K562 (cell line): ENCODE results near the gene PRKG1. TPM values are rescaled to one million over a fixed set of nuclear protein-coding genes. Genes with fewer than 3 reads are reported as not detected.

Source experiments
- ATAC-seq: fragments of 200-7000 bp; cut with Tn5 transposase; 3 replicates; pipeline ENCODE4 v1.9.1; 2020; ENCODE audit warnings: moderate library complexity
- BruUV-seq: library from RNA; stranded (reverse); fragments of 400-500 nt; replicated peaks from 2 replicates; lab custom pipeline; 2021; lab: Mats Ljungman, UMichigan
- CTCF ChIA-PET: fragments of 300-600 bp; formaldehyde crosslinking; extraction: SDS; loops from one replicate; lab custom pipeline; 2021; ENCODE audit warnings: low intra/inter-chr PET ratio; lab: Yijun Ruan, JAX
- POLR2A ChIA-PET: fragments of 300-600, 350-650 bp; sonication (Branson Sonifier 250); formaldehyde crosslinking; extraction: SDS; loops from one replicate; lab custom pipeline; 2021; ENCODE audit warnings: antibody characterized with exemption, inconsistent platforms; lab: Yijun Ruan, JAX
- DNase-seq, 4 experiments: peaks; one replicate each; pipeline versions ENCODE4 v3.0.0 to v3.0.0-alpha.2; 2011 to 2018; ENCODE audit warnings: low spot score in 3 of 4, mixed read lengths in 3 of 4; ENCODE audit errors: extremely low read depth in 1 of 4
- FAIRE-seq: peaks from 2 replicates; lab custom pipeline; 2011; peaks lifted over from hg19 to GRCh38; lab: Jason Lieb, UNC
- H2AFZ ChIP-seq: 2 replicates; pipeline ENCODE4 v1.6.0; 2011; ENCODE audit warnings: low read depth, low read length, control low read depth, inconsistent platforms
- H3K27ac ChIP-seq: fragments of 200-600 bp; 3 replicates; pipeline ENCODE4 v1.8.0; 2011; ENCODE audit warnings: low read depth, mild to moderate bottlenecking, control low read depth, inconsistent platforms, low read length, moderate library complexity, mixed read lengths; ENCODE audit errors: extremely low read depth
- H3K27me3 ChIP-seq, 2 experiments: fragments of 300-600 bp in 1 of 2; 2 replicates in 1 of 2; 3 replicates in 1 of 2; pipeline versions ENCODE4 v1.6.0 to v1.8.0; 2011; ENCODE audit warnings: inconsistent platforms in 2 of 2, low read length in 2 of 2, mild to moderate bottlenecking in 1 of 2, mixed read lengths in 1 of 2, moderate library complexity in 1 of 2; ENCODE audit not compliant: control insufficient read depth in 2 of 2, insufficient read depth in 2 of 2
- H3K36me3 ChIP-seq: fragments of 300-600 bp; 3 replicates; pipeline ENCODE4 v1.8.0; 2011; ENCODE audit warnings: mild to moderate bottlenecking, low read length, inconsistent platforms; ENCODE audit not compliant: control insufficient read depth, insufficient read depth
- H3K4me1 ChIP-seq, 2 experiments: fragments of 200-600 bp in 1 of 2; replicated peaks in 1 of 2; 2 replicates in 1 of 2; 3 replicates in 1 of 2; pipeline versions ENCODE4 v1.5.1 to v1.8.0; 2011; ENCODE audit warnings: inconsistent platforms in 2 of 2, low read length in 2 of 2, mild to moderate bottlenecking in 1 of 2, mixed read lengths in 1 of 2, moderate library complexity in 1 of 2; ENCODE audit not compliant: control insufficient read depth in 2 of 2, insufficient read depth in 2 of 2
- H3K4me2 ChIP-seq: 2 replicates; pipeline ENCODE4 v1.6.1; 2011; ENCODE audit warnings: low read length, control low read depth, inconsistent platforms, mixed read lengths; ENCODE audit not compliant: insufficient read depth
- H3K4me3 ChIP-seq: fragments of 200-600 bp; sonication (generic), shearing (Covaris generic); 2 replicates; pipeline ENCODE4 v1.5.1; 2016; ENCODE audit warnings: control low read depth, inconsistent platforms
- H3K79me2 ChIP-seq: fragments of 200-600 bp; 3 replicates; pipeline ENCODE4 v1.8.0; 2011; ENCODE audit warnings: low read length, inconsistent platforms; ENCODE audit not compliant: control insufficient read depth, insufficient read depth
- H3K9ac ChIP-seq, 2 experiments: 2 replicates each; pipeline versions ENCODE4 v1.6.0 to v1.6.1; 2011; ENCODE audit warnings: low read depth in 2 of 2, low read length in 2 of 2, control low read depth in 1 of 2, inconsistent platforms in 1 of 2, mild to moderate bottlenecking in 1 of 2, mixed read lengths in 1 of 2; ENCODE audit not compliant: insufficient read depth in 1 of 2
- H3K9me1 ChIP-seq: one replicate; pipeline ENCODE4 v1.6.0; 2011; ENCODE audit warnings: inconsistent platforms, mild to moderate bottlenecking, low read length, moderate library complexity; ENCODE audit not compliant: control insufficient read depth, insufficient read depth
- H3K9me3 ChIP-seq: replicated peaks from 2 replicates; pipeline ENCODE4 v1.5.1; 2011; ENCODE audit warnings: low read depth, low read length, inconsistent platforms; ENCODE audit not compliant: control insufficient read depth, insufficient read depth
- H4K20me1 ChIP-seq: replicated peaks from 2 replicates; pipeline ENCODE4 v1.6.1; 2011; ENCODE audit warnings: low read length, inconsistent platforms, mixed read lengths; ENCODE audit not compliant: control insufficient read depth, insufficient read depth
- CTCF ChIP-seq, 3 experiments: IDR thresholded peaks in 2 of 3; conservative IDR thresholded peaks in 1 of 3; 2 replicates each; pipeline ENCODE4 v1.5.1; 2011 to 2012; ENCODE audit warnings: low read length in 3 of 3, mild to moderate bottlenecking in 3 of 3, control low read depth in 2 of 3, improper control_type of control experiment in 1 of 3, inconsistent platforms in 1 of 3, low read depth in 1 of 3, mixed read lengths in 1 of 3, moderate library complexity in 1 of 3; ENCODE audit not compliant: insufficient read depth in 2 of 3
- EP400 ChIP-seq: fragments of 450-650 bp; IDR thresholded peaks from 2 replicates; pipeline ENCODE4 v1.6.1; 2017; ENCODE audit warnings: antibody characterized with exemption, mild to moderate bottlenecking, moderate library complexity
- GTF2E2 ChIP-seq: fragments of 200-800 bp; sonication (Bioruptor generic); IDR thresholded peaks from 2 replicates; pipeline ENCODE4 v1.6.1; 2016; ENCODE audit warnings: missing genetic modification characterization, missing compliant biosample characterization
- LCOR ChIP-seq: sonication (generic); formaldehyde crosslinking; IDR thresholded peaks from 2 replicates; pipeline ENCODE4 v1.8.0; 2022; ENCODE audit warnings: mild to moderate bottlenecking, missing genetic modification reagents
- SMARCA4 ChIP-seq: fragments of 450-650 bp; IDR thresholded peaks from 2 replicates; pipeline ENCODE4 v1.6.1; 2016
- TAF1 ChIP-seq: IDR thresholded peaks from 2 replicates; pipeline ENCODE4 v1.6.1; 2011; ENCODE audit warnings: mild to moderate bottlenecking, low read length, moderate library complexity; ENCODE audit not compliant: insufficient read depth, control insufficient read depth, severe bottlenecking; ENCODE audit errors: extremely low read depth
- TRIM24 ChIP-seq, 2 experiments: fragments of 450-650 bp; IDR thresholded peaks; 2 replicates each; pipeline ENCODE4 v1.6.1; 2016
- ZNF24 ChIP-seq: fragments of 450-650 bp; IDR thresholded peaks from 2 replicates; pipeline ENCODE4 v1.6.1; 2016
- ZNF77 ChIP-seq: fragments of 250-450 bp; sonication (Bioruptor Pico); IDR thresholded peaks from 2 replicates; pipeline ENCODE4 v1.5.0; 2020
- in situ Hi-C: fragments of 300-500 bp; cut with MboI; formaldehyde crosslinking; loops from 4 replicates; pipeline ENCODE4 v1.15.0; 2018; ENCODE audit warnings: inconsistent platforms, mixed read lengths
- intact Hi-C: fragments of 100-400 bp; cut with micrococcal nuclease; formaldehyde crosslinking; loops from 2 replicates; pipeline ENCODE4 v1.14.2; 2022
- polyA plus RNA-seq, 8 experiments: library from polyadenylated mRNA; depleted of rRNA in 4 of 8; stranded (reverse) in 5 of 8; unstranded in 3 of 8; fragments of >200 nt; fragmentation: Nextera tagmentation in 2 of 8; fragmentation: Illumina TruSeq in 1 of 8; extraction: Ambion mirVana in 2 of 8; extraction: Trizol in 1 of 8; gene quantifications; 2 replicates each; pipeline versions ENCODE4 v1.2.1 to v1.2.3, GENCODE V29; 2011 to 2014; ENCODE audit warnings: inconsistent platforms in 1 of 8, missing spikeins in 1 of 8
- total RNA-seq, 7 experiments: library from RNA; depleted of rRNA in 6 of 7; stranded (reverse); fragments of >200 nt in 6 of 7; fragmentation: Illumina TruSeq in 2 of 7; extraction: Trizol in 2 of 7; gene quantifications; 2 replicates each; pipeline versions ENCODE4 v1.2.1 to v1.2.3, GENCODE V29; 2011 to 2021; ENCODE audit warnings: low replicate concordance in 1 of 7
- TF ChIP-seq, protein P1 (sequence below): fragments of 250-450 bp; sonication (Bioruptor Pico); IDR thresholded peaks from 2 replicates; pipeline ENCODE4 v1.8.0; 2021; ENCODE audit warnings: moderate library complexity, mild to moderate bottlenecking, inconsistent platforms

Gene PRKG1
- total and polyA plus RNA-seq, 9 of the 15 experiments (the other 6 are each of a cell fraction or from before 2014, with no cell fraction given): 0.22 TPM; not detected in 8

DNA sequence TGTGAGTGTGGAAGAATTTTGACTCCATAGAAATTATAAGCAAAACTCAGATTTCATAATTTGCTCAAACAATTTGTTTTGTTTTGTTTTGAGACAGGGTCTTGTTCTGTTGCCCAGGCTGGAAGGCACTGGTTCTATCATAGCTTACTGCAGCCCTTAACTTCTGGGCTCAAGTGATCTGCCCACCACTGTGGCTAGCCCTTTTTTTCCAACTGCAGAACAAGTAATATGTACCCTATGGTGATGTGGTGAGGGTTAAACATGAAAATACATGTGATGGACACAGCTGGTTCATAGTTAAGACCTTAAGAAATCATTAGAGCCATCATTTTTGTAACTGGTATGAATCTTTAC lies 594.0 kb downstream of the PRKG1 start:
- H3K4me1 ChIP-seq: no peaks in the 10 kb centered on the region
- POLR2A ChIA-PET: no interaction called here
- H3K27ac ChIP-seq: no peak overlapping the region
- intact Hi-C loops: no loop called here
- no peaks in the 10 kb centered on the region for H4K20me1 ChIP-seq
- no peaks in the 10 kb centered on the region for H3K9me1 ChIP-seq
- no peak overlapping the region for H3K4me3 ChIP-seq
- TF ChIP-seq, protein P1, sequence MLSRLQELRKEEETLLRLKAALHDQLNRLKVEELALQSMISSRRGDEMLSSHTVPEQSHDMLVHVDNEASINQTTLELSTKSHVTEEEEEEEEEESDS (CRISPR knock-in tag): no peak
- TF ChIP-seq TAF1: no peak
- no peak for TF ChIP-seq ZNF24
- TF ChIP-seq TRIM24 (IDR thresholded peaks at IDR 0.05): no peak
- TF ChIP-seq ZNF77 (CRISPR knock-in tag): no peak
- TF ChIP-seq LCOR (CRISPR knock-in tag): no peak
- no peak for TF ChIP-seq GTF2E2 (tag)
- no peak for TF ChIP-seq CTCF (IDR thresholded peaks at IDR 0.05 in 2 of 3, conservative IDR thresholded peaks at IDR 0.05 in 1 of 3; ENCODE audit: insufficient read depth in 2 of 3, low read depth in 1 of 3, low read length in 3 of 3)
- TF ChIP-seq EP400: no peak
- TF ChIP-seq SMARCA4: no peak
- TF ChIP-seq, all 486 proteins: peak for 0
- no peak for ATAC-seq
- in situ Hi-C loops: no loop called here
- no peak overlapping the region for H3K9ac ChIP-seq
- no peak overlapping the region for H3K4me2 ChIP-seq
- H3K9me3 ChIP-seq: no peaks in the 10 kb centered on the region; the same call in 1 of the 2 replicates
- H3K36me3 ChIP-seq: no peaks in the 10 kb centered on the region
- H3K27me3 ChIP-seq: no peaks in the 10 kb centered on the region
- no peaks in the 10 kb centered on the region for H3K79me2 ChIP-seq
- no peak for FAIRE-seq
- CTCF ChIA-PET: no interaction called here
- no peak overlapping the region for H2AFZ ChIP-seq
- DNase-seq: no peak
- BruUV-seq: no TSS peak
